ENCODE data around the gene FGD3.

- TF ChIP-seq CTCF (IDR thresholded peaks at IDR 0.05) (no peak), POLR2A (IDR thresholded peaks at IDR 0.05) (no peak)
These were observed 76.1 kb downstream of the FGD3 start for GRCh38 chr9:93023521-93023815.

Measured in testis (tissue), 2 donors.